IPS-NIHi7 (cell line): ENCODE results near the gene KRTAP4-2.
"Not testable (repeated sequence)": the region's sequence is repeated elsewhere in the genome, so short reads cannot be mapped to it uniquely, and the experiment has no call there.

ENCODE experiments used
- DNase-seq: peaks from one replicate; pipeline ENCODE4 v3.0.0; 2012; ENCODE audit warnings: mixed read lengths; ENCODE audit errors: extremely low spot score

The KRTAP4-2 gene

GRCh38 chr17:41177727-41178271, at the start of gene KRTAP4-2:
TSS of gene KRTAP4-2 (minus strand) at chr17:41178221. CDS start at chr17:41178164, 57 bp downstream.
- no peak for DNase-seq

GRCh38 chr17:41226598-41227095, 48.6 kb upstream of the KRTAP4-2 start, which contains the start of gene KRTAP9-2:
TSS of gene KRTAP9-2 (plus strand) at chr17:41226648. CDS start at chr17:41226655, 7 bp downstream.
- DNase-seq = not testable (repeated sequence)

GRCh38 chr17:41226051-41226450, 48.0 kb upstream of the KRTAP4-2 start:
- DNase-seq = no peak

- no peak for DNase-seq
Observed at GRCh38 chr17:41223821-41224220, 45.8 kb upstream of the KRTAP4-2 start.

GRCh38 chr17:41215681-41216080, 37.7 kb upstream of the KRTAP4-2 start:
- no peak for DNase-seq

- DNase-seq = no peak
Observed at GRCh38 chr17:41212524-41213169, 34.6 kb upstream of the KRTAP4-2 start.

- no peak for DNase-seq
Observed at GRCh38 chr17:41211845-41212466, 33.9 kb upstream of the KRTAP4-2 start.

- DNase-seq = no peak
Observed at GRCh38 chr17:41199421-41200078, 21.5 kb upstream of the KRTAP4-2 start.

GRCh38 chr17:41196068-41196467, 18.0 kb upstream of the KRTAP4-2 start:
- no peak for DNase-seq

- DNase-seq = no peak
Observed at GRCh38 chr17:41190328-41190727, 12.3 kb upstream of the KRTAP4-2 start.

GRCh38 chr17:41189837-41190318, 11.9 kb upstream of the KRTAP4-2 start, which contains the start of gene KRTAP9-1:
TSS of gene KRTAP9-1 (plus strand) at chr17:41189887. CDS start at chr17:41189887, 0 bp downstream.
- DNase-seq = not testable (repeated sequence)

GRCh38 chr17:41186872-41187271, 8.9 kb upstream of the KRTAP4-2 start:
- no peak for DNase-seq

GRCh38 chr17:41185001-41185400, 7.0 kb upstream of the KRTAP4-2 start:
- DNase-seq = no peak

- DNase-seq = no peak
Observed at GRCh38 chr17:41184480-41184961, 6.5 kb upstream of the KRTAP4-2 start, which contains the start of gene KRTAP4-1. TSS of gene KRTAP4-1 (minus strand) at chr17:41184911. CDS start at chr17:41184854, 57 bp downstream.

- no peak for DNase-seq
Observed at GRCh38 chr17:41178843-41179616, 1.0 kb upstream of the KRTAP4-2 start.

- DNase-seq = no peak
Observed at GRCh38 chr17:41178341-41178740, 320 bp upstream of the KRTAP4-2 start.

- DNase-seq = no peak
Observed at GRCh38 chr17:41176744-41177387, 1.2 kb downstream of the KRTAP4-2 start.

- no peak for DNase-seq
Observed at GRCh38 chr17:41171886-41172285, 6.1 kb downstream of the KRTAP4-2 start.

- no peak for DNase-seq
Observed at GRCh38 chr17:41168121-41168520, 9.9 kb downstream of the KRTAP4-2 start, which contains the start of gene KRTAP4-3. TSS of gene KRTAP4-3 (minus strand) at chr17:41168221. CDS start at chr17:41168172, 49 bp downstream.

- no peak for DNase-seq
Observed at GRCh38 chr17:41167561-41167960, 10.5 kb downstream of the KRTAP4-2 start.
